ENCODE measurements around the gene LRRC25.

Gene LRRC25

GRCh38 chr19:18348171-18348570 lies 49.3 kb downstream of the LRRC25 start:
- H3K27me3 Mint-ChIP-seq: no peaks in the 10 kb centered on the region
- no peak overlapping the region for H3K27ac Mint-ChIP-seq
- peaks cover 5% of the 10 kb centered on the region for H3K4me1 Mint-ChIP-seq (ENCODE audit: low read depth)
- peaks cover 42% of the 10 kb centered on the region for H3K36me3 Mint-ChIP-seq (ENCODE audit: low read depth)
- no peak for DNase-seq
- no peak overlapping the region for H3K4me3 Mint-ChIP-seq
- no peaks in the 10 kb centered on the region for H3K9me3 Mint-ChIP-seq

- Mint-ChIP-seq H3K27ac (no peak overlapping the region), H3K4me3 (no peak overlapping the region), H3K27me3 (no peaks in the 10 kb centered on the region), H3K36me3 (ENCODE audit: low read depth) (peaks cover 45% of the 10 kb centered on the region), H3K4me1 (ENCODE audit: low read depth) (peaks cover 16% of the 10 kb centered on the region), H3K9me3 (no peaks in the 10 kb centered on the region)
- no peak for DNase-seq
Measured at GRCh38 chr19:18346091-18346490, 51.3 kb downstream of the LRRC25 start.

- Mint-ChIP-seq H3K4me1 (ENCODE audit: low read depth) (peaks cover 16% of the 10 kb centered on the region), H3K9me3 (no peaks in the 10 kb centered on the region), H3K36me3 (ENCODE audit: low read depth) (peaks cover 41% of the 10 kb centered on the region), H3K4me3 (no peak overlapping the region), H3K27ac (no peak overlapping the region), H3K27me3 (no peaks in the 10 kb centered on the region)
- no peak for DNase-seq
Measured at GRCh38 chr19:18345296-18345695, 52.1 kb downstream of the LRRC25 start.

- Mint-ChIP-seq H3K4me3 (no peak overlapping the region), H3K36me3 (ENCODE audit: low read depth) (peaks cover 36% of the 10 kb centered on the region), H3K27ac (no peak overlapping the region), H3K27me3 (no peaks in the 10 kb centered on the region), H3K9me3 (no peaks in the 10 kb centered on the region), H3K4me1 (ENCODE audit: low read depth) (peaks cover 21% of the 10 kb centered on the region)
- no peak for DNase-seq
Measured at GRCh38 chr19:18344582-18344950, 52.9 kb downstream of the LRRC25 start.

- Mint-ChIP-seq H3K4me3 (peak overlapping the region; percentile 87), H3K4me1 (ENCODE audit: low read depth) (peaks cover 19% of the 10 kb centered on the region), H3K36me3 (ENCODE audit: low read depth) (peaks cover 28% of the 10 kb centered on the region), H3K27me3 (no peaks in the 10 kb centered on the region), H3K27ac (peak overlapping the region; percentile 57), H3K9me3 (no peaks in the 10 kb centered on the region)
- no peak for DNase-seq
Measured at GRCh38 chr19:18342090-18342632, 55.3 kb downstream of the LRRC25 start.

Data from activated T-cell treated with anti-CD3 and anti-CD28 coated beads, Interleukin-2, amount 50 U/mL, for 24 hours (primary cell).